Astrocyte (in vitro differentiated cells and primary cell): ENCODE measurements around the gene STRIP2. TPM values are rescaled to one million over a fixed set of nuclear protein-coding genes. Genes with fewer than 3 reads are reported as not detected.

ENCODE experiments used
- DNase-seq: peaks from one replicate; pipeline ENCODE4 v3.0.0-alpha.2; 2010; ENCODE audit warnings: low read depth
- FAIRE-seq: peaks from 2 replicates; lab custom pipeline; 2011; peaks lifted over from hg19 to GRCh38; lab: Jason Lieb, UNC
- H2AFZ ChIP-seq: 2 replicates; pipeline ENCODE4 v1.6.0; 2012; ENCODE audit warnings: low read depth, low read length, inconsistent platforms
- H3K27ac ChIP-seq: 2 replicates; pipeline ENCODE4 v1.5.1; 2011; ENCODE audit warnings: low read depth, low read length, inconsistent platforms
- H3K27me3 ChIP-seq: 2 replicates; pipeline ENCODE4 v1.6.0; 2011; ENCODE audit warnings: low read length, inconsistent platforms; ENCODE audit not compliant: insufficient read depth
- H3K36me3 ChIP-seq: 2 replicates; pipeline ENCODE4 v1.5.1; 2011; ENCODE audit warnings: low read length, inconsistent platforms; ENCODE audit not compliant: insufficient read depth
- H3K4me1 ChIP-seq: 2 replicates; pipeline ENCODE4 v1.5.1; 2011; ENCODE audit warnings: low read length, inconsistent platforms; ENCODE audit not compliant: insufficient read depth
- H3K4me2 ChIP-seq: 2 replicates; pipeline ENCODE4 v1.6.0; 2012; ENCODE audit warnings: low read length, inconsistent platforms
- H3K4me3 ChIP-seq: 2 replicates; pipeline ENCODE4 v1.5.1; 2011; ENCODE audit warnings: low read depth, mild to moderate bottlenecking, low read length, inconsistent platforms; ENCODE audit not compliant: insufficient read depth
- H3K79me2 ChIP-seq: 2 replicates; pipeline ENCODE4 v1.6.0; 2012; ENCODE audit warnings: mild to moderate bottlenecking, low read length, inconsistent platforms; ENCODE audit not compliant: insufficient read depth
- H3K9ac ChIP-seq: 2 replicates; pipeline ENCODE4 v1.6.0; 2012; ENCODE audit warnings: mild to moderate bottlenecking, low read length, inconsistent platforms
- H3K9me3 ChIP-seq: 2 replicates; pipeline ENCODE4 v1.5.1; 2012; ENCODE audit warnings: low read depth, mild to moderate bottlenecking, low read length, inconsistent platforms; ENCODE audit not compliant: insufficient read depth
- H4K20me1 ChIP-seq: 2 replicates; pipeline ENCODE4 v1.6.0; 2012; ENCODE audit warnings: low read length, inconsistent platforms; ENCODE audit not compliant: insufficient read depth
- H3K27ac Mint-ChIP-seq: one replicate; pipeline ENCODE4 v1.8.0; 2021; ENCODE audit warnings: mild to moderate bottlenecking, mixed read lengths; ENCODE audit not compliant: unreplicated experiment
- H3K27me3 Mint-ChIP-seq: one replicate; pipeline ENCODE4 v1.8.0; 2021; ENCODE audit warnings: low read depth, mixed read lengths; ENCODE audit not compliant: unreplicated experiment
- H3K36me3 Mint-ChIP-seq: one replicate; pipeline ENCODE4 v1.8.0; 2021; ENCODE audit warnings: low read depth, mixed read lengths; ENCODE audit not compliant: unreplicated experiment
- H3K4me1 Mint-ChIP-seq: one replicate; pipeline ENCODE4 v1.8.0; 2021; ENCODE audit warnings: low read depth, mixed read lengths; ENCODE audit not compliant: unreplicated experiment
- H3K4me3 Mint-ChIP-seq: one replicate; pipeline ENCODE4 v1.8.0; 2021; ENCODE audit warnings: mild to moderate bottlenecking, moderate library complexity, mixed read lengths; ENCODE audit not compliant: unreplicated experiment
- H3K9me3 Mint-ChIP-seq: one replicate; pipeline ENCODE4 v1.8.0; 2021; ENCODE audit warnings: mild to moderate bottlenecking, mixed read lengths; ENCODE audit not compliant: unreplicated experiment
- EZH2 ChIP-seq: IDR thresholded peaks from 2 replicates; pipeline ENCODE4 v1.6.1; 2012; ENCODE audit warnings: mild to moderate bottlenecking, low read length, inconsistent platforms; ENCODE audit not compliant: insufficient read depth
- total RNA-seq: library from RNA; stranded (reverse); gene quantifications from 2 replicates; pipeline ENCODE4 v1.2.1, GENCODE V29; 2021
- TF ChIP-seq, protein P1 (sequence below): IDR thresholded peaks from 2 replicates; pipeline ENCODE4 v1.5.1; 2011; ENCODE audit warnings: low read depth, mild to moderate bottlenecking, inconsistent platforms, low read length, moderate library complexity; ENCODE audit not compliant: insufficient read depth

STRIP2 gene
- total RNA-seq, 1 donor from 2014 or later: 1.3 TPM

DNA sequence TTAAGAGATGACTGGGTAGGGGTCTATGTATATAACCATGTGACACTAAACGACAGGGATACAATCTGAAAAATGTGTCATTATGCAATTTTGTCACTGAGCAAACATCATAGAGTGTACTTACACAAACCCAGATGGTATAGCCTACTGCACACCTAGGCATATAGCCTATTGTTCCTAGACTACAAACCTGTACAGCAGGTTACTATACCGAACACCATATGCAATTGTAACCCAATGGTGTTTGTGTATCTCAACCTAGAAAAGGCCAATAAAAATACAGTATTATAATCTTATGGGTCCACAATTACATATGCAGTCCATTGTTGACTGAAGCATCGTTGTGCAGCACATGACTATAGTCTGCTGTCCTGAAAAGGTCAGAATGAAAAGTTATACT, 22.9 kb downstream of the STRIP2 start:
- H3K36me3 Mint-ChIP-seq: no peaks in the 10 kb centered on the region
- no peak overlapping the region for H3K9ac ChIP-seq
- H3K9me3 Mint-ChIP-seq: no peaks in the 10 kb centered on the region
- no peaks in the 10 kb centered on the region for H3K79me2 ChIP-seq
- no peak overlapping the region for H2AFZ ChIP-seq
- no peaks in the 10 kb centered on the region for H3K9me3 ChIP-seq
- peaks cover 3% of the 10 kb centered on the region for H3K36me3 ChIP-seq
- no peak for TF ChIP-seq EZH2
- TF ChIP-seq, protein P1, sequence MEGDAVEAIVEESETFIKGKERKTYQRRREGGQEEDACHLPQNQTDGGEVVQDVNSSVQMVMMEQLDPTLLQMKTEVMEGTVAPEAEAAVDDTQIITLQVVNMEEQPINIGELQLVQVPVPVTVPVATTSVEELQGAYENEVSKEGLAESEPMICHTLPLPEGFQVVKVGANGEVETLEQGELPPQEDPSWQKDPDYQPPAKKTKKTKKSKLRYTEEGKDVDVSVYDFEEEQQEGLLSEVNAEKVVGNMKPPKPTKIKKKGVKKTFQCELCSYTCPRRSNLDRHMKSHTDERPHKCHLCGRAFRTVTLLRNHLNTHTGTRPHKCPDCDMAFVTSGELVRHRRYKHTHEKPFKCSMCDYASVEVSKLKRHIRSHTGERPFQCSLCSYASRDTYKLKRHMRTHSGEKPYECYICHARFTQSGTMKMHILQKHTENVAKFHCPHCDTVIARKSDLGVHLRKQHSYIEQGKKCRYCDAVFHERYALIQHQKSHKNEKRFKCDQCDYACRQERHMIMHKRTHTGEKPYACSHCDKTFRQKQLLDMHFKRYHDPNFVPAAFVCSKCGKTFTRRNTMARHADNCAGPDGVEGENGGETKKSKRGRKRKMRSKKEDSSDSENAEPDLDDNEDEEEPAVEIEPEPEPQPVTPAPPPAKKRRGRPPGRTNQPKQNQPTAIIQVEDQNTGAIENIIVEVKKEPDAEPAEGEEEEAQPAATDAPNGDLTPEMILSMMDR: no peak
- H3K4me3 Mint-ChIP-seq: no peak overlapping the region
- no peaks in the 10 kb centered on the region for H4K20me1 ChIP-seq
- H3K27ac Mint-ChIP-seq: no peak overlapping the region
- no peak overlapping the region for H3K27ac ChIP-seq
- no peak overlapping the region for H3K4me2 ChIP-seq
- no peaks in the 10 kb centered on the region for H3K4me1 ChIP-seq
- FAIRE-seq: no peak
- DNase-seq: no peak
- H3K27me3 Mint-ChIP-seq: no peaks in the 10 kb centered on the region
- H3K4me1 Mint-ChIP-seq: peaks cover 5% of the 10 kb centered on the region
- H3K4me3 ChIP-seq: no peak overlapping the region
- H3K27me3 ChIP-seq: no peaks in the 10 kb centered on the region

DNA sequence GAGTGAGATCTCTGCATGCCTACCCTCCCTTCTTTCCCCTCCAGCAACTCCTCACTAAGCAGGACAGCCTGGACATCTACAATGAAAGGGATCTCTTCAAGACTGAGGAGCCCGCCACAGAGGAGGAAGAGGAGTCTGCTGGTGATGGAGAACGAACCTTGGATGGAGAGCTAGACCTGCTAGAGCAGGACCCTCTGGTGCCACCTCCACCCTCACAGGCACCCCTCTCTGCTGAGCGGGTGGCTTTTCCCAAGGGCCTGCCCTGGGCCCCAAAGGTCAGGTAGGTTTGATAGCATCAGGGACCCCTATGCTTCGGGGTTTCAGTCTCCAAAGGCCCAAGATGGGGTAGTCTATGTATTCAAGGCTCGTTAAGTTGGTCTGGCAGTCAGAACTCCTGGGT, 23.9 kb downstream of the STRIP2 start:
- Histone ChIP-seq H3K27ac (no peak overlapping the region), H3K9me3 (no peaks in the 10 kb centered on the region), H3K36me3 (peaks cover 3% of the 10 kb centered on the region), H2AFZ (no peak overlapping the region), H4K20me1 (no peaks in the 10 kb centered on the region), H3K79me2 (no peaks in the 10 kb centered on the region), H3K4me2 (no peak overlapping the region), H3K4me3 (no peak overlapping the region), H3K4me1 (no peaks in the 10 kb centered on the region), H3K9ac (no peak overlapping the region), H3K27me3 (no peaks in the 10 kb centered on the region)
- no peak for TF ChIP-seq EZH2
- TF ChIP-seq, protein P1: no peak
- no peaks in the 10 kb centered on the region for H3K27me3 Mint-ChIP-seq
- H3K9me3 Mint-ChIP-seq: no peaks in the 10 kb centered on the region
- peaks cover 5% of the 10 kb centered on the region for H3K4me1 Mint-ChIP-seq
- no peak overlapping the region for H3K4me3 Mint-ChIP-seq
- FAIRE-seq (no peak), DNase-seq (no peak)
- no peak overlapping the region for H3K27ac Mint-ChIP-seq
- no peaks in the 10 kb centered on the region for H3K36me3 Mint-ChIP-seq

DNA sequence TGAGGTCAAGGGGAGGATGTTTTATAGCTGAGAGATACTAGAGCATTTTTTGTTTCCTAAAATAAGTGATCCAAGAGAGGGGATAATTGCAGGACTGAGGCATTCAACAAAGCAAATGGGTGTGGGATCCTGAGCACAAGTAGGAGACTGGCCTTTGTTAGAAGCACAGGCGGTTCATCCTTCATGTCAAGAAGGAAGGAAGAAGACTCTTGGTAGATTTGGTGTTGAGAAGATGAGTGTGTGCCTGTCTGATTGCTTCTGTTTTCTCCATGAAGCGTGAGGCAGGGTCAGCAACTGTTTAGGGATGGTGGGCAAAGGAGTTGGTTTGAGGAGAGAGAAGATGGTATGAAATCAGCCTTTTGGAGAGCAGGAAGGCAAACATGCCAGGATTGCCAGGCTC, 27.6 kb downstream of the STRIP2 start:
- Histone ChIP-seq H2AFZ (no peak overlapping the region), H3K4me2 (no peak overlapping the region), H3K27me3 (no peaks in the 10 kb centered on the region), H3K27ac (no peak overlapping the region), H4K20me1 (no peaks in the 10 kb centered on the region), H3K4me1 (no peaks in the 10 kb centered on the region), H3K9me3 (no peaks in the 10 kb centered on the region), H3K9ac (no peak overlapping the region), H3K79me2 (no peaks in the 10 kb centered on the region), H3K36me3 (peaks cover 3% of the 10 kb centered on the region), H3K4me3 (no peak overlapping the region)
- H3K4me3 Mint-ChIP-seq: no peak overlapping the region
- no peaks in the 10 kb centered on the region for H3K4me1 Mint-ChIP-seq
- H3K36me3 Mint-ChIP-seq: no peaks in the 10 kb centered on the region
- H3K27ac Mint-ChIP-seq: no peak overlapping the region
- TF ChIP-seq EZH2: no peak
- TF ChIP-seq, protein P1: no peak
- H3K27me3 Mint-ChIP-seq: no peaks in the 10 kb centered on the region
- FAIRE-seq: no peak
- peaks cover 3% of the 10 kb centered on the region for H3K9me3 Mint-ChIP-seq
- DNase-seq: no peak
